HG02884 (cell line): ENCODE data around the gene GPD1L.
A peak's percentile ranks its signal among the peaks of the same experiment; 100 is the strongest.
"Not testable (repeated sequence)": the region's sequence is repeated elsewhere in the genome, so short reads cannot be mapped to it uniquely, and the experiment has no call there.

Experiments used
- ATAC-seq: cut with Tn5 transposase; IDR thresholded peaks from one replicate; pipeline ENCODE4 v1.9.1; 2021; ENCODE audit warnings: mild to moderate bottlenecking, moderate library complexity; ENCODE audit not compliant: unreplicated experiment

Gene GPD1L

DNA sequence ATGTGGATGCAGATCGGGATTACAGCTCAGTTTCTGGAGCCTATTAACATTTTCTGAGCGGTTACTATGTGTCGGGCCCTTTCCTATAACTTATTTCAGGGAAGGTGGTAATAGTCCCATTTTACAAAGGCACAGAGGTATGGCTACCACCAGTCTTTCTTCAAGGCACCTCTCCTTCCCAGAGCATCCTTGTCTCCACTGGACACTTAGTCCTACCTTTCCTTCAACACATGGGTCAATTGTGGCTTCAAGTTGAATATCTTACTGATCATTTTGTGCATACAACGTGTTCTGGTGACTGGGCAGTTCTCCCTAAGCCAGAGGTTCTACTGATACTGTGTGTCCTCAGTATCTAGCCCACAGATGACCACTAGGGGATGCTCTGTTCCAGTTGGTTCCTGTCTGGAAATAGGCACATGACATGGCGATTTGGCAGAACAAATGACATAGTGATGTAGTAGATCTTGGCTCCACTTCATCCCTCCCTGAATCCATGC is 71.3 kb downstream of the GPD1L start:
- peak; percentile 72 for ATAC-seq

DNA sequence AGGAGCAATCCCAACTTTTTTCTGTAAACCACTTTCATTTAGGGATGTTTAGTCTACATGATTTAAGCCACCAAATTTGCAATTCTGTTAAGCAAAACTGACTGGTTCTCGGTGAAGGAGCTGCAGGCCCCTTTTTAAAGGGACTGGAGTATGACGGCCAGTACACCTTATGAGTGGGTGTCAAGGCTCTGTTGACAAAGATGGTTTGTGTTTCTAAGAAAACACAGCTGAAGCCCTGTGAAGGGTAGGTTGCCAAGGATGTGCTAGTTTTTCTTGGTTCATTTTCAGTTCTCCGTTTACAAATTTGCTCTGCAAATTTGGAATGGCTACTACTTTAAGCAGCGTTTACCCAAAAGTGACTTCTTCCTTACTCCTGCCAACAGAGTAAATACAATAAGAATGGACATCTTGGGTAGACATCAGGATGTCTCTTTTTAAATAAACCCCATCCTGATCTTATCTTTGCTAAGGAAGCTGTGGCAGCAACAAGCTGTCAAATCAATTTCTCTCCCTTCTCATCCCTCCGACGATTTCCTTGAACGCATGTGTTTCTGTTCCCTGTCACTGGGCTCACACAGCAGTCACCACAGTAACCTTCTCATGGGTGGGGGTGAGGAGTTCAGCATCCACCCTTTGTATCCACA is 73.8 kb downstream of the GPD1L start:
- ATAC-seq, result no peak

DNA sequence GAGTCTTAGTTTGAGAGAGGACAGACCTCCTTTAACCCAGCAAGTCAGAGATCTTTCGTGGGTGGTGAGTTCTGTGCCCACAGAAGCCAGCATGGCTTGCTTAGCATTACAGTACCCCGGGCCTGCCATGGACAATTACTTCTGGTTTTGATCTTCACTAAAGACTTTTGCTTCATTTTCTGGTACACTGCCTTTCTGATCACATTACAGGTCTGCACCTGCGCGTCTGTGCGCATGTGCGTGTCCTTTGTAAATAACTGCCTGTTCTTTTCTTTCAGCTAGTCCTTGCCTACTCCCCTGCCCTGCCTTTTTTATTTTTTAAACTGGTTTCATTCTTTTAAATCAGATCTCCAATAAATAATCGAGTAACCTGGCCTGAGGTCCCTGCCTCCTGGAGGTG is 74.9 kb downstream of the GPD1L start:
- ATAC-seq, result no peak

DNA sequence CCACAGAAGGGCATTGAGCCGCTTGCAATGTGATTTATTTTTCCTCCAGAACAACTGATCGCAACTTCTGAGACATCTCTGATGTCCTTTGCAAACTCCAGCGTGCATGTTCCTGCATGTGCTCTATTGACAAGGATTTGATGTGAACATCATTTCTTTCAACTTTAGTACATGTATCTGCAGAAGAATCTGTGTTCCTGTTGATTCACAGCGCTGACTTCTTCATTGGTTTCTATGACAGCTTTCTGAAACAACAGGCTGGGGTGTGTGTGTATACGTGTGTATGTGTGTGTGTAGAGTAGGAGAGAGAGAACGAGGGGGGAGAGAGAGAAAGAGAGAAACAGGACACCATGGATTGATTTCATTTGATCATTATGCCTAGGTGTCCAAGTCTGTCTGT is 75.4 kb downstream of the GPD1L start:
- no peak for ATAC-seq

DNA sequence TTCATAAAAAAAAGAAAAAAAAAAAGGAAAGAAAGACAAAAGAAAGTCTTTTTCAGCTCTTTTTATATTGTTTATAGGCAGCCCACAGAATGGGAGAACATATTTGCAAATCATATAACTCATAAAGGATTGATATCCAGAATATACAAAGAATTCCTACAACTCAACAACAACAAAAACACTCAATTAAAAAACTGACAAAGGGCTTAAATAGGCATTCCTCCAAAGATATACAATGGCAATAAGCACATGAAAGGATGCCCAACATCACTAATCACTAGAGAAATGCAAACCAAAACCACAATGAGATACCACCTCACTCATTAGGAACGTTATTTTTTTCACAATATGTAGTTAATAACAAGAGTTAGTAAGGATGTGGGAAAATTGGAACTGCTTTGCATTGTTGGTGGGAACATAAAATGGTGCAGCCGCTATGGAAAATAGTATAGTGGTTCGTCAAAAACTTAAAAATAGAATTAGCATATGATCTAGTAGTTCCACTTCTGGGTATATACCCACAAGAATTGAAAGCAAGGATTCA is 77.8 kb downstream of the GPD1L start:
- ATAC-seq, result no peak

DNA sequence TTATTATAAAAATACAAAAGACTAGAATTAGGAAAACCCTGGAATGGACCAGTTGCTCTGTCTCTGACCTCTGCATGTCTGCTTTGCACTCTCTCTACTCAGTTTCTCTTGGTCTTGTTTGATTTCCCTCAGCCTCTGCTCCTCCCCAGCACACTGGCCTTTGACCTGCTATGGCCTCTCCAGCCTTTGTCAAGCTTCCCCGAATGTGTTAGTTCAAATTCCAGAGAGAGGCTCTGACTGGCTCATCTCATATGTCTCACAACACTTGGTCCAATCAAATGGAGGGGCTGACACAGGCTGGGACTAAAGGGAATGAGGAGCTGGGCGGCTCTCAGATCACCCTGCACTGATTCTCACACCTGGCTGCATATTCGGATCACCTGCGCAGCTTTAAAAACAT is 79.7 kb downstream of the GPD1L start:
- ATAC-seq, result no peak

DNA sequence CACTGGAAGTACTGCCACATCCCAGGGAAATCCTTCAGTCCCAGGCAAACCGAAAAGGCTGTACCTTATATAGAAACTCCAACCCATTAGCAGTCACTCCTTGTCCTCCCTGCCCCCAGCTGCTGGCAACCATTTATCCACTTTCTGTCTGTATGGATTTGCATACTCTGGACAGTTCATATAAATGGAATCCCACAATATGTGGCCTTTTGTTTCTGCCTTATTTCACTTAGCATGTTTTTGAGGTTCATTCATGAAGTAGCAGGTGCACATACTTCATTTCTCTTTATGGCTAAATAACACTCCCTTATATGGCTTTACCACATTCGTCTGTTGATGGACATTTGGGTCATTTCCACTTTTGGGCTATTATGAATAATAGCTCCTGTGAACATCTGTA is 80.5 kb downstream of the GPD1L start:
- ATAC-seq, result no peak

DNA sequence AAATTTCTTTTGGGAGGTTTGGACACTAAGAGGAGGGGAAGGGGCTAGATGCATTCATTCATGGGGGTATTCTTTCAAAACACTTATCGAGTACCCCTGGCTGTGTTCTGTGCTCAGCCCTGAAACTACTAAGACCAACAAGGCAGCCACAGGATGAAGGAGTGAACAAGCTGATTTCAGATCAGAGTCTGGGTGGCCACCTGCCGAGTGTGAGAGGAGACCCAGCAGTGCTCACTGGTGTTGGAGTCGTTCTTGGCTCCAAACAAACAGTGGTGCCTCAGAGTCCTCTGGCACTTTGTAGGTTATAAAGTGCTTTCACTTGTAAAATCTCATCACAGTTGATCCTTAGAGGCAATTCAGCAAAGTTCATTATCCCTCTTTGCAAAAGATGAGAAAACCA is 83.3 kb downstream of the GPD1L start:
- ATAC-seq, result no peak

DNA sequence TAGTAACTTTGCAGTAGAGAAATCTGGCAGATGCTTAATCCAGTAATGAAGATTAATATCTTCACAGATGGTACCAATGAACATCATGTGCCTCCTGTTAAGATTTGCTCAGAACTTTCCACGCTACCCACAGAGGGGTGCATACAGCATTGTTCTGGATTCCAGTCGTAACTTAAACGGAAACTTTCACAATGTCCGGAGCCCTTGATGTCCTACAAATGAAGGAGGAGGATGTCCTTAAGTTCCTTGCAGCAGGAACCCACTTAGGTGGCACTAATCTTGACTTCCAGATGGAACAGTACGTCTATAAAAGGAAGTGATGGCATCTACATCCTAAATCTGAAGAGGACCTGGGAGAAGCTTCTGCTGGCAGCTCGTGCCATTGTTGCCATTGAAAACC is 84.1 kb downstream of the GPD1L start:
- not testable (repeated sequence) for ATAC-seq

DNA sequence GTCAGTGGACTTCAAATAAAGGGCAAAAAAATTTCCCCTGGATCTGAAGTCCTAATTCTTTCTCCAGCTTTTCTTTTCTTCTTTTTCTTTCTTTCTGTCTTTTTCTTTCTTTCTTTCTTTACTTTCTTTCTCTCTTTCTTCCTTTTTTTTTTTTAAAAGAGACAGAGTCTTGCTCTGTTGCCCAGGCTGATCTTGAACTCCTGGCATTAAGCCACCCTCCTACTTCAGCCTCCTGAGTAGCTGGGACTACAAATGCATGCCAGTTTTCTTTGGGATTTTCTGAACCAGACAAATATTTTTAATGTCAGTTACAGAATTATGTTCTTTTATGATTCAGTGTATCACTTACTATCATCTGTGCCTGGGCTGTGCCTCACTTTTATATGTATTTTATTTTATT is 86.7 kb downstream of the GPD1L start:
- no peak for ATAC-seq

DNA sequence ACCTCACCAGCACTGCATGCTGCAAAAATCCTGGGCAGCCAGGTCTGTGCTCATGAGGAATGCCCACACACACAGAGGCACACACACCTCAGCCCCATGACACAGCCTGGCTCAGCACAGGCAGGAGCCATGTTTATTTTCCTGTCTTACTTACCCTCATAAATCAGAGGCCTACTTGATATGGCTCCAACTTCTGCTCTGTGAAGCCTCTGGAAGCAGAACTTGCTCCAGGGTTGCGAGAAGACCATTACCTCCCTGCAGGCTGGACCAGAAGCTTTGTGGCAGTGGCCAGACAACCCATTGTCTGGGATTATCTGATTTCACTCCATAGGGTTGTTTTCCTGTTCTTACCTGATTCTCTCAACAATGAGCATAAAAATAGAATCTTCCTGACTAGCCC is 88.2 kb downstream of the GPD1L start:
- no peak for ATAC-seq

DNA sequence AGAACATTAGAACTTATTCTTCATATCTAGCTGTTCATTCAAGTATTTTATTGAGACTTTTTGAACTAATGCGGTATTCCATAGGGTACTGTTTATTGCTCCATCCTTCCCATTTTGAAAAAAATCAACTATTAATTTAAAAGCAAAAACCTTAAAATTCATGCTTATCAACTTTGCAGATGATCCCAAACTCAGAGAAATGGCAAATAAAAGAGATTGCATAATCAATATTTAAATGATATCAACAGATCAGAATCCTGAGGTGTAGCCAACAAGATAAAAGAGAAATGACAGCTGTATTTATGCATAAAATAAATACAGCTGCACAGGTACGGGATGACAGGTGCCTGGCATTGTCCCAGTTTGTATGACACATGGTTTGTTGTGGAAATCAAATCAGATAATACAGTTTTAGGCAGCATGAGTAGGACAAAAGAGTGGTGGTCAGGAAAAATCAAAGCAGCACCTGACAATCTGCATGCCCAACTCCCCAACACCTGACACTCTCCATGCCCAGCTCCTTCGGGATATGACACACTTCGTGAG is 89.6 kb downstream of the GPD1L start:
- ATAC-seq, result no peak

DNA sequence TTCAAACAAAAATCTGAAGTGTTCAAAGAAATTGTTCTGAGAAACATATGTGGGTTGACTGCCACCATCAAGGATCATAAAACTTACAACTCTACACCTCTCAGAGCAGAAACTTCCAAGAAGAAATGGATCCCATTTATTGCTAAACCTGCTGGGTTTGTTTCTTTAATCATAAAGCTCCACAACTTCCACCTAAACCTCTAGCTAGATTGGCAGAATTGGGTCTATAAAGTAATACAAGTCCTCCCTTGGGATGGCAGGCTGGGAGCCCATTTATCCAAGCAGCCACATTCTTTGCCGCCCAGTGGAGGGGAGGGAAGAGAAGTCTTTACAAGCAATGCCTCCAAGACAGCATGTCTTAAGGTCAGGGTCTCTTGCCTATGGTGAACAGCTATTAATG is 91.6 kb downstream of the GPD1L start:
- no peak for ATAC-seq

DNA sequence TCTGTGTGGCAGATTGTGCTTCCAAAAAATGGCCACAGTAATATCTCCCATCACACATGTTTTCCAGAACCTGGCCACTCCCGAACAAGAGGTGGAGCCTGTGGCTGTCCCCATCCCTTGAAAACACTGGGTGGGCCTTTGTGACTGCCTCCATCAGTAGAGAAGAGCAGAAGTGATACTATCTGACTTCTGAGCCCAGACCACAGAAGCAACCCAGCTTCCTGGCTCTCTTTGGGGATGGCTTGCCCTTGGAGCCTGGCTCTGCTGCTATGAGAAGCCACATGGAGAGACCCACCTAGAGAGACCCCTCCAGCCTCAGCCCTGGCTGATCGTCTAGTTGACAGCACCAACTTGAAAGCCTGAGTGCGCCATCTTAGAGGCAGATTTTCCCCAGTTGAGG is 92.3 kb downstream of the GPD1L start:
- ATAC-seq, result no peak

DNA sequence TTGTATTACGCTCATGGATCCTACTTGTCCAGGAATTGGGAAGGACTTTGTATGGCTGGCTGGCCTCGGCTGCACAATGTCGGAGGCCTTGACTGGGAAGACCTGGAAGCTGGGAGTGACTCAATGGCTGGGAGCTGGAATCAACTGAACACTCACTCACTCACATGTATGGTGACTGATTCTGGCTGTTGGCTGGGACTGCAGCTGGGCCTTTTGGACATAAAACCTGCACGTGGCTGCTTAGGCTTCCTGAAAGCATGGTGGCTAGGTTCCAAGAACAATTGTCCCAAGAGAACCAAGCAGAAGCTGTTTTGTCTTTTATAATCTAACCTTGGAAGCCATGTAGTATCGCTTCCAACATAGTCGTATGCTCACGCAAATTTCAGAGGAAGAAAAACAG is 94.1 kb downstream of the GPD1L start:
- no peak for ATAC-seq

DNA sequence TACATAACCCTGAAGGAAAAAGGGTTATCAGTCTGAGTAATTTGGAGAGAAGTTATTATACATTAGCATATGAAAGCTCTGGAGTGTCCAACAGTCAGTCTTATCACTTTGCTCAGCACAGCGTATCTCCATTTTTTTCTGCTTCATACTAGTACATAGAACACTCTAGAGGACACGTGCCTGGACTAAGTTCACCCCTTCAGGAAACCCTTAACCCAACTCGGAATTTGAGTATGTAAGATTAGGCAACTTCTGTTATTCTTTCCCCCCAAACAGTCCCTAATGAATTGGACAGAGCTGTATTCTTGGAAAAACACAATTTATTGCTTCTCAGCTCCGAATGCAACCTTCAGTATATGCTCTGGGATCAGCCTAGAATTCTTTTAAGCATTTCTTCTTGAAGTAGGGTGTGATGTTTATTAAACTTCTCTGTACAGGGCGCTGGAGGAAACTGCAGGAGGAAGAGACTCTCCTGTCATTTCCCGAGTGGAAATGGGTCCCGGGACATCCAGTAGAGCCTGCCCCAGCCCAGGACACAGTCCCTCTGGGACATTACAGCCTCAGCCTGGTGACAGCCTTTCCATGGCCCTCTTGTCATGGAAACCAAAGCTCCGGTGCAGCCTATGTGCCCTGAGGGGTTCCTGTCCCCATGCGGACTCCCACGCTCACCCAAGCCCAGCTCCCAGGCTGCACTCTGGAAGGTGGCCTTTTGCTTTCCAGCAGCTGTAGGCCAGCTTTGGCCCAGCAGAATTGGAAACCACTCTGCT is 94.8 kb downstream of the GPD1L start:
- no peak for ATAC-seq

DNA sequence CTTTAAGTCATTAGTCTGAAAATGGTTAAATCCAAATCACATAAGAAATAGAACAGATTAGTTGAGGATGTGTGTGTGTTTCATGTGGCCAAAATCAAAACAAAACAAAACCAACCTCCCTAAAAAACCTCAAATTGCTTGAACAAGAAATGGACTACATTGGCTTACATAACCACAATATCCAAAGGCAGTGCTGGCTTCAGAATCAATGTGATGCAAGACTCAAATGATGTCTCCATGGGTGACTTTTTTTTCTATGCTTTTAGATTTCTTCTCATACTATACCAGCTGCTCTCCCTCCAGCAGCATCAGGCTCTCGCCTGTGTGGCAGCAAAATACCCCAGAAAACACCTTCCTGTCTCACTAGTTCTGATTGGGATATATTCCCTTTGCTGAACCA is 96.1 kb downstream of the GPD1L start:
- ATAC-seq, result no peak

DNA sequence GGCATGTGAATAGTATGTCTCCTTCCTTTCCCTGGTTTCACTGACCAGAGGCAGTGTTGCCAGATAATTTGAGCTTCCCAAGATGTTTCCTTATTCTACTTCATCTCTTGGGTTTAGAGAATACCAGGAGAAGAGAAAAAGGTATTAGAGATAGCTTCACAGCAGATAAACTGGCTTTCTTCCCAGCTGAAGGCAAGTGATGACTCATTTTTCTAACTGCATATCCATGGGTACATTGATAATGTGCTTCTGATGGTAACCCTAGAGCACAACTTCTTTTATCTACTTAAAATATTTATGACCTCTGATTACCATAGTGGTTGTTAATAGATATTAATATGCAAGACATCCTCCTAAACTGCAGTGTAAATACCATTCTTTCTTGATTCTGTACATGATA is 97.4 kb downstream of the GPD1L start:
- no peak for ATAC-seq

DNA sequence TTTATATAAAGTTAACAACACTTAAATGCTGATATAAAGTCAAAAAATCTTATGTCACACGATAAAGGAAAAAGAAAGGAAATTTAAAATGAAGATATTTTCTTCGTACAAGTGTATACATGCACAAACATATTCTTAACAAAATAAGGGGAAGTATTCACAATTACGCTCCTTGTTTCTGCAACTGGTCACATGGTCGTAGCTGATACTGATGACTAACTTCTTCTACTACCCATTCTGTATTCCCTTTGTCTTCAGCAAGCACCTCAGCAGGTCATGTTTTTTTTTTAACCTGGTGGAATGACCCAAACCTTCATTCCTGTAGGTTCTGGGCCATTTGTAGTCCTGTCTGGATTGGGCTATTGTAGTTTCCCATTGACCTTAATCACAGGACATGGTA is 102.0 kb downstream of the GPD1L start:
- ATAC-seq, result no peak

DNA sequence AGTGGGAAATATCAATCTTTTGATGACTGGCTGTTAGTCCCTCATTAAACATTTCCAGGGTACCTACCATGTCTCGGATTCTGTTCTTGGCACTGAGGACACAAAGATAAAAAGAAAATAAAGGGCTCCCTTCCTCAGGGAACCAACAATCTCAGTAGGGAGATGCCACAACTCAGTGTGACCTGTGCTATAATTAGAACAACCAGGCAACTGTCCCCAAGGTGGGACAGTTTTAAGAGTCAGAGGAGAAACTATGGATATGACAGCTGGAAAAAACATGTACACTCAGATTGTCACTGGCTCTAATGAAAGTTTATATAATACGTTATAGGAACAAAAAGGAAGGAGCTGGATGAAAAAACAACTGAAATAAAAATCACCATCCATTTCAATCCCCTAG is 108.8 kb downstream of the GPD1L start:
- ATAC-seq, result no peak

DNA sequence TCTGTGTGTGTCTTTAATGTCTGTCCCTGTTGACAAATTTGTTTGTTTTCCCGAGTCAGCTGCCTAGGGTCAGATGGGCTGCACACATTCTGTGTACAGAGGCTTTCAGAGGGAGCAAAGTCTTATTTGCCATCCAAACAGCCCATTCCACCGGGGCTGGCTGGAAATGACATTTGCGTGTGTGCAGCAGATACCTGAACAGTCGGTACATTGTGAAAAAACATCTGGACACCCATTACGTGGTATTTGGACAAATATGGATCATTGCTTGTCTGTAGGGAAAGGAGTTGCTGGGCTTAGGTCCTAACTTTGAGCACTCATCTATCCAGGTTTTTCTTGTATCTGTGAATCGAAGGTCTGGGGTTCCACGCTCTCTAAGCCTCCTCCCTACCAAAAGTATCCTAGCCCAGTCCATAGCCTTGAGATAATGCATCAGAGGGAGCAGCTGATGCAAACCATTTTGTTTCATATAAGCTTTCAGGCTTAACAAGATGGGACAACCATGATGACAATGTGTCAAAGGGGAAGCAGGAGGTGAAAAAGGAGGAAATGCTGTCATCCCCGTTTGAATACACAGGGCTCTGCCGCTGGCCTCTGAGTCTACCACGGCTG is 109.9 kb downstream of the GPD1L start:
- ATAC-seq, result no peak

DNA sequence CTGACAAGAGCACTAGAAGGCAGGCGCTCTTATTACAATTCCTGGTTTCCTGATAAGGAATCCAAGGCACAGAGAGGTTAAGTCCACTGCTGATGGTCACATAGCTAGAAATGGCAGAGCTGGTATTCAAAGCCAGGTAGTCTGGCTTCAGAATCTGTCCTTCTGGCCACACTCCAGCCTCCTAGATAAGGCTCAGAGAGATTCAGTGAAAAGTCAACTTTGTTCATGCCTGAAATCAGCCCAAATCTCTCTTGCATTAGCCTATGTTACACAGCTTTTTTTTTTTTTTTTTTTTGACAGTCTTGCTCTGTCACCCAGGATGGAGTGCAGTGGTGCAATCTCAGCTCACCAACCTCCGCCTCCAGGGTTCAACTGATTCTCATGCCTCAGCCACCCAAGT is 110.9 kb downstream of the GPD1L start:
- no peak for ATAC-seq
